OCI-LY7 (cell line): ENCODE measurements around the gene WDFY2. TPM values are rescaled to one million over a fixed set of nuclear protein-coding genes. Genes with fewer than 3 reads are reported as not detected.

ENCODE experiments used
- BruUV-seq: library from RNA; stranded (reverse); fragments of 400-500 nt; replicated peaks from 2 replicates; lab custom pipeline; 2021; lab: Mats Ljungman, UMichigan
- CTCF ChIA-PET: fragments of 300-600 bp; sonication (Branson Sonifier 250); formaldehyde crosslinking; loops from one replicate; lab custom pipeline; 2022; ENCODE audit warnings: antibody characterized with exemption; ENCODE audit not compliant: unreplicated experiment; lab: Charles Lee
- POLR2A ChIA-PET: fragments of 300-600 bp; sonication (Branson Sonifier 250); formaldehyde crosslinking; loops from one replicate; lab custom pipeline; 2022; ENCODE audit warnings: antibody characterized with exemption; lab: Charles Lee
- DNase-seq: peaks from one replicate; pipeline ENCODE4 v3.0.0-alpha.2; 2015; ENCODE audit warnings: low spot score
- H2AFZ ChIP-seq: fragments of 200-600 bp; sonication (generic), shearing (Covaris generic); 2 replicates; pipeline ENCODE4 v1.6.1; 2014; ENCODE audit warnings: mild to moderate bottlenecking, antibody characterized with exemption, low read length, moderate library complexity
- H3K27ac ChIP-seq: fragments of 200-600 bp; sonication (generic); 2 replicates; pipeline ENCODE4 v1.5.1; 2014; ENCODE audit warnings: mixed run types, low read depth, mild to moderate bottlenecking, moderate library complexity, low read length, inconsistent platforms; ENCODE audit not compliant: poor library complexity, severe bottlenecking
- H3K36me3 ChIP-seq: fragments of 200-600 bp; sonication (generic); 2 replicates; pipeline ENCODE4 v1.6.1; 2014; ENCODE audit warnings: mild to moderate bottlenecking, antibody characterized with exemption, low read length, moderate library complexity, mixed read lengths; ENCODE audit not compliant: insufficient read depth
- H3K4me1 ChIP-seq: fragments of 200-600 bp; sonication (generic); 2 replicates; pipeline ENCODE4 v1.5.1; 2014; ENCODE audit warnings: mild to moderate bottlenecking, low read length; ENCODE audit not compliant: insufficient read depth, poor library complexity, severe bottlenecking
- H3K4me2 ChIP-seq: fragments of 200-600 bp; sonication (generic); 2 replicates; pipeline ENCODE4 v1.6.1; 2014; ENCODE audit warnings: mild to moderate bottlenecking, low read length
- H3K4me3 ChIP-seq: fragments of 200-600 bp; sonication (generic); 2 replicates; pipeline ENCODE4 v1.5.1; 2014; ENCODE audit warnings: mild to moderate bottlenecking, low read depth, low read length; ENCODE audit not compliant: poor library complexity, severe bottlenecking
- H3K79me2 ChIP-seq: fragments of 200-600 bp; sonication (generic); 2 replicates; pipeline ENCODE4 v1.6.1; 2016; ENCODE audit warnings: low read depth, mild to moderate bottlenecking, low read length, moderate library complexity, mixed read lengths; ENCODE audit not compliant: insufficient read depth
- H3K9me2 ChIP-seq: fragments of 200-600 bp; sonication (generic); 2 replicates; pipeline ENCODE4 v1.6.1; 2016; ENCODE audit warnings: mild to moderate bottlenecking, low read length, mixed read lengths; ENCODE audit not compliant: insufficient read depth
- H3K9me3 ChIP-seq: fragments of 200-600 bp; sonication (generic); 2 replicates; pipeline ENCODE4 v1.6.1; 2014; ENCODE audit warnings: mild to moderate bottlenecking, mixed run types, low read length, mixed read lengths
- H4K20me1 ChIP-seq: fragments of 200-600 bp; sonication (generic); 2 replicates; pipeline ENCODE4 v1.6.1; 2014; ENCODE audit warnings: mild to moderate bottlenecking, antibody characterized with exemption, low read length, moderate library complexity, mixed read lengths; ENCODE audit not compliant: insufficient read depth
- EZH2phosphoT487 ChIP-seq: fragments of 200-600 bp; sonication (generic); IDR thresholded peaks from 2 replicates; pipeline ENCODE4 v1.6.1; 2018; ENCODE audit warnings: low read depth, borderline replicate concordance, mild to moderate bottlenecking, mixed run types, antibody characterized with exemption, low read length, moderate library complexity, mixed read lengths
- intact Hi-C: fragments of 100-400 bp; cut with micrococcal nuclease; formaldehyde crosslinking; loops from one replicate; pipeline ENCODE4 v1.10.0; 2022; ENCODE audit not compliant: unreplicated experiment
- total RNA-seq, 2 experiments: library from RNA; depleted of rRNA in 1 of 2; stranded (reverse); fragments of >200 nt in 1 of 2; shearing (Covaris generic) in 1 of 2; gene quantifications; 2 replicates each; pipeline ENCODE4 v1.2.3, GENCODE V29; 2014 to 2022
- TF ChIP-seq, protein P1 (sequence below): fragments of 200-600 bp; sonication (generic); conservative IDR thresholded peaks from 2 replicates; pipeline ENCODE4 v1.5.1; 2014; ENCODE audit warnings: mild to moderate bottlenecking, antibody characterized with exemption, low read length, moderate library complexity, mixed read lengths

WDFY2 gene
- total RNA-seq, 2 experiments from 2014 or later, result 6.4 to 18.1 TPM

DNA sequence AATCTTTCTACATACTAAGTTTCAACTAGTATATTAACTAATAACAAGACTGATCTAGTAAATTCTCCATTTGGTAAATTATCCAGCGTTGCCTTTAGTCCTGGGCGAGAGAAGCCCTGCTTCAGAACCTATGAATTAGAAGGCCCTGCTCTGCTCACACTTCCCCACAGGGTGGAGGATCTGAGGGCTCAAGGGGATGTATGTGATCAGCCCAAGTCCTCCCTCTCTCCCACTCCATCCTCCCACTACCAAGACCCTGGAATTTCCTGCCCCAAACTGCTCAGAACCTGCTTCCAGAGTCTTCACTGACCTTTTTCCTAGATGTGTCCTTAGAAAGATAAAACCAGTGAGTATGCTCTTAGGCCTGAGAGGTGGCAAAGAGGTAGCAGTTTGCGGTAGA lies 91.6 kb downstream of the WDFY2 start:
- ChIA-PET POLR2A (no interaction called here), CTCF (no interaction called here)
- intact Hi-C loops, result no loop called here
- H3K4me3 ChIP-seq, result no peak overlapping the region
- no peaks in the 10 kb centered on the region for H4K20me1 ChIP-seq
- no peaks in the 10 kb centered on the region; the same call in 1 of the 2 replicates for H3K79me2 ChIP-seq
- no peak overlapping the region for H2AFZ ChIP-seq
- H3K36me3 ChIP-seq, result no peaks in the 10 kb centered on the region
- no peak for DNase-seq
- no peaks in the 10 kb centered on the region for H3K9me3 ChIP-seq
- no peak overlapping the region for H3K4me2 ChIP-seq
- peaks cover 7% of the 10 kb centered on the region for H3K4me1 ChIP-seq
- H3K27ac ChIP-seq, result no peak overlapping the region
- TF ChIP-seq, protein P1, sequence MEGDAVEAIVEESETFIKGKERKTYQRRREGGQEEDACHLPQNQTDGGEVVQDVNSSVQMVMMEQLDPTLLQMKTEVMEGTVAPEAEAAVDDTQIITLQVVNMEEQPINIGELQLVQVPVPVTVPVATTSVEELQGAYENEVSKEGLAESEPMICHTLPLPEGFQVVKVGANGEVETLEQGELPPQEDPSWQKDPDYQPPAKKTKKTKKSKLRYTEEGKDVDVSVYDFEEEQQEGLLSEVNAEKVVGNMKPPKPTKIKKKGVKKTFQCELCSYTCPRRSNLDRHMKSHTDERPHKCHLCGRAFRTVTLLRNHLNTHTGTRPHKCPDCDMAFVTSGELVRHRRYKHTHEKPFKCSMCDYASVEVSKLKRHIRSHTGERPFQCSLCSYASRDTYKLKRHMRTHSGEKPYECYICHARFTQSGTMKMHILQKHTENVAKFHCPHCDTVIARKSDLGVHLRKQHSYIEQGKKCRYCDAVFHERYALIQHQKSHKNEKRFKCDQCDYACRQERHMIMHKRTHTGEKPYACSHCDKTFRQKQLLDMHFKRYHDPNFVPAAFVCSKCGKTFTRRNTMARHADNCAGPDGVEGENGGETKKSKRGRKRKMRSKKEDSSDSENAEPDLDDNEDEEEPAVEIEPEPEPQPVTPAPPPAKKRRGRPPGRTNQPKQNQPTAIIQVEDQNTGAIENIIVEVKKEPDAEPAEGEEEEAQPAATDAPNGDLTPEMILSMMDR, result no peak
- TF ChIP-seq EZH2phosphoT487, result no peak
- H3K9me2 ChIP-seq, result no peaks in the 10 kb centered on the region
- BruUV-seq, result no TSS peak

GRCh38 chr13:51676739-51677138 lies 92.5 kb downstream of the WDFY2 start:
- POLR2A ChIA-PET, result no interaction called here

GRCh38 chr13:51678420-51678819 lies 94.2 kb downstream of the WDFY2 start:
- Histone ChIP-seq H3K9me3 (no peaks in the 10 kb centered on the region), H3K4me1 (peaks cover under 1% of the 10 kb centered on the region), H3K36me3 (no peaks in the 10 kb centered on the region), H3K4me2 (no peak overlapping the region), H4K20me1 (no peaks in the 10 kb centered on the region), H3K9me2 (no peaks in the 10 kb centered on the region), H3K4me3 (no peak overlapping the region), H2AFZ (no peak overlapping the region), H3K79me2 (no peaks in the 10 kb centered on the region), H3K27ac (no peak overlapping the region)
- no peak for DNase-seq
- BruUV-seq, result no TSS peak
- TF ChIP-seq, protein P1, result no peak
- TF ChIP-seq EZH2phosphoT487, result no peak
- POLR2A ChIA-PET, result interaction anchor here (1.2 kb wide), 1 partner anchor 21 kb away, joined by 3 read pairs; no protein-coding TSS in a partner anchor
- intact Hi-C loops, result no loop called here
- CTCF ChIA-PET, result no interaction called here

More at GRCh38 chr13:51676739-51677138, 92.5 kb downstream of the WDFY2 start:
- H3K36me3 ChIP-seq, result no peaks in the 10 kb centered on the region
- no peaks in the 10 kb centered on the region for H3K9me3 ChIP-seq
- CTCF ChIA-PET, result no interaction called here
- H3K79me2 ChIP-seq, result no peaks in the 10 kb centered on the region; the same call in 1 of the 2 replicates
- no peak overlapping the region for H3K27ac ChIP-seq
- H3K4me2 ChIP-seq, result no peak overlapping the region
- H3K4me1 ChIP-seq, result peaks cover 7% of the 10 kb centered on the region
- no peaks in the 10 kb centered on the region for H3K9me2 ChIP-seq
- no peak overlapping the region for H3K4me3 ChIP-seq
- DNase-seq, result no peak
- no peak overlapping the region for H2AFZ ChIP-seq
- BruUV-seq, result no TSS peak
- intact Hi-C loops, result no loop called here
- TF ChIP-seq, protein P1, result no peak
- TF ChIP-seq EZH2phosphoT487, result no peak
- H4K20me1 ChIP-seq, result no peaks in the 10 kb centered on the region
